AG04449 (cell line): ENCODE results near the gene ZDHHC13.
A peak's percentile ranks its signal among the peaks of the same experiment; 100 is the strongest.

Experiments used
- CTCF ChIA-PET: fragments of 350-600 bp; formaldehyde crosslinking; extraction: SDS; loops from one replicate; lab custom pipeline; 2021; ENCODE audit warnings: antibody characterized with exemption; lab: Yijun Ruan, JAX
- POLR2A ChIA-PET: fragments of 400-600, 350-600 bp; formaldehyde crosslinking; extraction: SDS; loops from one replicate; lab custom pipeline; 2020; ENCODE audit warnings: antibody characterized with exemption, inconsistent platforms; lab: Yijun Ruan, JAX
- DNase-seq: peaks from one replicate; pipeline ENCODE4 v3.0.0-alpha.2; 2010; ENCODE audit warnings: low read depth, low spot score
- H3K4me3 ChIP-seq: 2 replicates; pipeline ENCODE4 v1.5.1; 2011; ENCODE audit warnings: low read depth, mild to moderate bottlenecking, control low read depth, low read length
- CTCF ChIP-seq: IDR thresholded peaks from one replicate; pipeline ENCODE4 v1.5.1; 2011; ENCODE audit warnings: mild to moderate bottlenecking, moderate library complexity, low read length, control low read depth, inconsistent platforms; ENCODE audit not compliant: insufficient read depth; ENCODE audit errors: missing control alignments

Gene ZDHHC13

GRCh38 chr11:19092850-19093249 lies 24.1 kb upstream of the ZDHHC13 start:
- no peak for TF ChIP-seq CTCF
- H3K4me3 ChIP-seq: no peak overlapping the region
- ChIA-PET POLR2A (no interaction called here), CTCF (interaction anchor here (3.3 kb wide), 1 partner anchor 16 kb away, joined by 25 read pairs; no protein-coding TSS in a partner anchor)
- DNase-seq: no peak

- ChIA-PET CTCF (interaction anchor here (3.3 kb wide), 1 partner anchor 17 kb away, joined by 25 read pairs; no protein-coding TSS in a partner anchor), POLR2A (no interaction called here)
- no peak for TF ChIP-seq CTCF
- peak; percentile 19 for DNase-seq
- no peak overlapping the region for H3K4me3 ChIP-seq
These were observed 23.0 kb upstream of the ZDHHC13 start for GRCh38 chr11:19093976-19094375.

- no peak for DNase-seq
- no peak for TF ChIP-seq CTCF
- H3K4me3 ChIP-seq: no peak overlapping the region
- POLR2A ChIA-PET: no interaction called here
- CTCF ChIA-PET: interaction anchor here (0.9 to 3.3 kb wide), 2 partner anchors 14 to 18 kb away, joined by 3 to 25 read pairs; no protein-coding TSS in a partner anchor
These were observed 22.1 kb upstream of the ZDHHC13 start for GRCh38 chr11:19094859-19095258.

GRCh38 chr11:19099093-19099492 lies 17.9 kb upstream of the ZDHHC13 start:
- ChIA-PET POLR2A (no interaction called here), CTCF (no interaction called here)
- H3K4me3 ChIP-seq: no peak overlapping the region
- no peak for TF ChIP-seq CTCF
- no peak for DNase-seq

GRCh38 chr11:19100885-19101284 lies 16.1 kb upstream of the ZDHHC13 start:
- no peak for TF ChIP-seq CTCF
- CTCF ChIA-PET: interaction anchor here (1.4 to 1.7 kb wide), 3 partner anchors 10 to 24 kb away, joined by 4 to 9 read pairs (median 6); no protein-coding TSS in a partner anchor

GRCh38 chr11:19101796-19102520 lies 15.0 kb upstream of the ZDHHC13 start:
- TF ChIP-seq CTCF: no peak
- CTCF ChIA-PET: interaction anchor here (0.8 to 2.0 kb wide), 5 partner anchors 8 to 31 kb away, joined by 3 to 9 read pairs (median 6); no protein-coding TSS in a partner anchor
- POLR2A ChIA-PET: no interaction called here
- H3K4me3 ChIP-seq: no peak overlapping the region
- no peak for DNase-seq

More at GRCh38 chr11:19100885-19101284, 16.1 kb upstream of the ZDHHC13 start:
- DNase-seq: no peak
- no peak overlapping the region for H3K4me3 ChIP-seq
- POLR2A ChIA-PET: no interaction called here
